GM12878 (cell line): ENCODE results near the gene LUZP2.

ENCODE experiments used
- NFXL1 ChIP-seq: fragments of 450-650 bp; IDR thresholded peaks from 2 replicates; pipeline ENCODE4 v1.6.1; 2017; ENCODE audit warnings: antibody characterized with exemption, mild to moderate bottlenecking, borderline replicate concordance
- TF ChIP-seq, protein P1 (sequence below), 3 experiments: IDR thresholded peaks in 2 of 3; conservative IDR thresholded peaks in 1 of 3; 2 replicates each; pipeline ENCODE4 v1.5.1; 2011; ENCODE audit warnings: low read depth in 3 of 3, low read length in 3 of 3, mild to moderate bottlenecking in 3 of 3, control low read depth in 2 of 3, moderate library complexity in 2 of 3, inconsistent platforms in 1 of 3, mixed read lengths in 1 of 3; ENCODE audit not compliant: control insufficient read depth in 2 of 3, insufficient read depth in 1 of 3; ENCODE audit errors: extremely low read depth in 1 of 3

DNA sequence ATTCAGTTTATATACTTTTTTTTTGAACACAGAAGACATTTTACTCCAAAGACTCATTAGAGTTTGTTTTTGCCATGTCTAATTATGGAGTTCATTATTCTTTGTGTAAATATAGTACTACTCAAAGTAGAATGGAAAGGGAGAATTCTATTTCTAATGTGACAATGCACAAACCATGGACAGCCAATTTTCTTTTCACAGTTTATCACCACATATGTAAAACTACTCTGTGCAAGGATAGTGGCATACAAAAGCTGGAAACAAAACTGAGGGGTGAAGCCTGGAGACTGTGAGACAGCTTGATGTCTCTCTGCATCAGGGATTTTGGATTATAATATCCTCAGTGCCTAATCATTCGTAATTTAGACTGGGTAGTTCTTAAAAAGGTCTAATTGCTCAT, 75.5 kb downstream of the LUZP2 start:
- TF ChIP-seq, protein P1, sequence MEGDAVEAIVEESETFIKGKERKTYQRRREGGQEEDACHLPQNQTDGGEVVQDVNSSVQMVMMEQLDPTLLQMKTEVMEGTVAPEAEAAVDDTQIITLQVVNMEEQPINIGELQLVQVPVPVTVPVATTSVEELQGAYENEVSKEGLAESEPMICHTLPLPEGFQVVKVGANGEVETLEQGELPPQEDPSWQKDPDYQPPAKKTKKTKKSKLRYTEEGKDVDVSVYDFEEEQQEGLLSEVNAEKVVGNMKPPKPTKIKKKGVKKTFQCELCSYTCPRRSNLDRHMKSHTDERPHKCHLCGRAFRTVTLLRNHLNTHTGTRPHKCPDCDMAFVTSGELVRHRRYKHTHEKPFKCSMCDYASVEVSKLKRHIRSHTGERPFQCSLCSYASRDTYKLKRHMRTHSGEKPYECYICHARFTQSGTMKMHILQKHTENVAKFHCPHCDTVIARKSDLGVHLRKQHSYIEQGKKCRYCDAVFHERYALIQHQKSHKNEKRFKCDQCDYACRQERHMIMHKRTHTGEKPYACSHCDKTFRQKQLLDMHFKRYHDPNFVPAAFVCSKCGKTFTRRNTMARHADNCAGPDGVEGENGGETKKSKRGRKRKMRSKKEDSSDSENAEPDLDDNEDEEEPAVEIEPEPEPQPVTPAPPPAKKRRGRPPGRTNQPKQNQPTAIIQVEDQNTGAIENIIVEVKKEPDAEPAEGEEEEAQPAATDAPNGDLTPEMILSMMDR (IDR thresholded peaks at IDR 0.05 in 2 of 3, conservative IDR thresholded peaks at IDR 0.05 in 1 of 3; ENCODE audit: control insufficient read depth in 2 of 3, extremely low read depth in 1 of 3, insufficient read depth in 1 of 3, low read depth in 3 of 3, low read length in 3 of 3), result no peak
- TF ChIP-seq NFXL1, result no peak
